HG03565 (cell line): ENCODE data around the gene DDX56.
"Not testable (repeated sequence)": the region's sequence is repeated elsewhere in the genome, so short reads cannot be mapped to it uniquely, and the experiment has no call there.

Experiments
- ATAC-seq: cut with Tn5 transposase; IDR thresholded peaks from one replicate; pipeline ENCODE4 v1.9.1; 2021; ENCODE audit warnings: mild to moderate bottlenecking, moderate library complexity; ENCODE audit not compliant: unreplicated experiment

The DDX56 gene

GRCh38 chr7:44597181-44597580 lies 23.5 kb upstream of the DDX56 start:
- not testable (repeated sequence) for ATAC-seq

- no peak for ATAC-seq
These were observed 22.4 kb upstream of the DDX56 start for GRCh38 chr7:44595934-44596635.

- ATAC-seq = no peak
These were observed 17.2 kb upstream of the DDX56 start for GRCh38 chr7:44590910-44591309.

GRCh38 chr7:44587843-44588711 lies 14.4 kb upstream of the DDX56 start:
- no peak for ATAC-seq

- no peak for ATAC-seq
These were observed 9.6 kb upstream of the DDX56 start for GRCh38 chr7:44583146-44583865.

GRCh38 chr7:44581879-44582603 lies 8.3 kb upstream of the DDX56 start, which contains the start of gene TMED4:
Gene TMED4 (minus strand): TSS chr7:44582231. CDS start chr7:44582206, 25 bp downstream.
- peak; percentile 73 for ATAC-seq

- ATAC-seq = peak; percentile 22
These were observed 7.5 kb upstream of the DDX56 start for GRCh38 chr7:44580945-44581878.

- no peak for ATAC-seq
These were observed 2.5 kb upstream of the DDX56 start for GRCh38 chr7:44576228-44576627.

- ATAC-seq = no peak
These were observed 1.3 kb upstream of the DDX56 start for GRCh38 chr7:44575054-44575453.

- ATAC-seq = no peak
These were observed 672 bp upstream of the DDX56 start for GRCh38 chr7:44574287-44574872.

- no peak for ATAC-seq
These were observed 937 bp downstream of the DDX56 start for GRCh38 chr7:44572771-44573170.

- ATAC-seq = no peak
These were observed 3.7 kb downstream of the DDX56 start for GRCh38 chr7:44569959-44570358.

GRCh38 chr7:44568771-44569560 lies 4.7 kb downstream of the DDX56 start:
- ATAC-seq = no peak

- no peak for ATAC-seq
These were observed 5.8 kb downstream of the DDX56 start for GRCh38 chr7:44567884-44568283.

GRCh38 chr7:44566680-44567079 lies 7.0 kb downstream of the DDX56 start:
- ATAC-seq = no peak

- ATAC-seq = no peak
These were observed 7.7 kb downstream of the DDX56 start for GRCh38 chr7:44565795-44566559.

- no peak for ATAC-seq
These were observed 8.5 kb downstream of the DDX56 start for GRCh38 chr7:44565097-44565794.
